BLaER1 treated with 17β-estradiol and CSF1 and Interleukin-3, amounts not matched to agents 10 nM and 100 nM (cell line): ENCODE data around the gene ITSN1.

Source experiments
- H3K27ac ChIP-seq, 11 experiments: shearing (Covaris generic); formaldehyde crosslinking; 2 replicates each; pipeline ENCODE4 v1.8.1; 2022
- H3K27me3 ChIP-seq, 11 experiments: shearing (Covaris generic); formaldehyde crosslinking; 2 replicates each; pipeline ENCODE4 v1.8.1; 2022
- H3K36me3 ChIP-seq, 11 experiments: shearing (Covaris generic); formaldehyde crosslinking; 2 replicates each; pipeline ENCODE4 v1.8.1; 2022
- H3K4me1 ChIP-seq, 10 experiments: shearing (Covaris generic); formaldehyde crosslinking; 2 replicates each; pipeline ENCODE4 v1.8.1; 2022
- H3K4me2 ChIP-seq, 11 experiments: shearing (Covaris generic); formaldehyde crosslinking; 2 replicates each; pipeline ENCODE4 v1.8.1; 2022
- H3K4me3 ChIP-seq, 10 experiments: shearing (Covaris generic); formaldehyde crosslinking; 2 replicates each; pipeline ENCODE4 v1.8.1; 2022
- H3K9ac ChIP-seq, 11 experiments: shearing (Covaris generic); formaldehyde crosslinking; 2 replicates each; pipeline ENCODE4 v1.8.1; 2022
- H3K9me3 ChIP-seq, 11 experiments: shearing (Covaris generic); formaldehyde crosslinking; replicated peaks in 1 of 11; 2 replicates each; pipeline ENCODE4 v1.8.1; 2022
- H4K20me1 ChIP-seq, 11 experiments: shearing (Covaris generic); formaldehyde crosslinking; 2 replicates each; pipeline ENCODE4 v1.8.1; 2022
- Cebpa-rat ChIP-seq, 11 experiments: shearing (Covaris generic); IDR thresholded peaks; 2 replicates each; pipeline ENCODE4 v1.8.1; 2022

ITSN1 gene

DNA sequence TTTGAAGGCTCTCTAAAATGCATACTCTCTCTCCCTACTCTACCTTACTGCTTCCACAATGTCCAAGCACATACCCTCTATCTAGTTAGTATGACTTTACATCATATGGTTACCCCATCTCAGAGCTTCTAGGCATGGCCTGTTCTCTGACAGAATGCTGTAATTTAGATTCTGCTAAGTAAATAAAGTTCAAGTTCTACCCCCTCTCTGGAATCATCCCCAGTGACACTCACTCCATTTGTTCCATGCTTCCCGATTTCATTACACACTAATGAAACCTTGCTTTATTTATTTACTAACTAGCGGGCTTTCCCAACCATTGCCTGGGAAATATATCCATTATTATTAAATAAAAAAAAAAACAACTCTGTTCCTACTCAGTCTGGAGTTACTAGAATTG is 8.0 kb upstream of the ITSN1 start:
- peaks cover 0 to 16% (median 4%) of the 10 kb centered on the region in 11 experiments; a peak in 4 of 22 replicates for H3K9me3 ChIP-seq
- H3K4me3 ChIP-seq, result no peak overlapping the region
- peaks cover 0 to 13% (median 0%) of the 10 kb centered on the region in 10 experiments; a peak in 2 of 20 replicates for H3K4me1 ChIP-seq
- no peak overlapping the region for H3K4me2 ChIP-seq
- H3K9ac ChIP-seq, result no peak overlapping the region
- no peak overlapping the region for H3K27ac ChIP-seq
- H4K20me1 ChIP-seq, result peaks cover 0 to 50% (median 7%) of the 10 kb centered on the region in 11 experiments; a peak in 9 of 22 replicates
- H3K27me3 ChIP-seq, result no peaks in the 10 kb centered on the region
- TF ChIP-seq Cebpa-rat (IDR thresholded peaks at IDR 0.05), result no peak
- H3K36me3 ChIP-seq, result peaks cover 49 to 78% (median 65%) of the 10 kb centered on the region in 11 experiments

DNA sequence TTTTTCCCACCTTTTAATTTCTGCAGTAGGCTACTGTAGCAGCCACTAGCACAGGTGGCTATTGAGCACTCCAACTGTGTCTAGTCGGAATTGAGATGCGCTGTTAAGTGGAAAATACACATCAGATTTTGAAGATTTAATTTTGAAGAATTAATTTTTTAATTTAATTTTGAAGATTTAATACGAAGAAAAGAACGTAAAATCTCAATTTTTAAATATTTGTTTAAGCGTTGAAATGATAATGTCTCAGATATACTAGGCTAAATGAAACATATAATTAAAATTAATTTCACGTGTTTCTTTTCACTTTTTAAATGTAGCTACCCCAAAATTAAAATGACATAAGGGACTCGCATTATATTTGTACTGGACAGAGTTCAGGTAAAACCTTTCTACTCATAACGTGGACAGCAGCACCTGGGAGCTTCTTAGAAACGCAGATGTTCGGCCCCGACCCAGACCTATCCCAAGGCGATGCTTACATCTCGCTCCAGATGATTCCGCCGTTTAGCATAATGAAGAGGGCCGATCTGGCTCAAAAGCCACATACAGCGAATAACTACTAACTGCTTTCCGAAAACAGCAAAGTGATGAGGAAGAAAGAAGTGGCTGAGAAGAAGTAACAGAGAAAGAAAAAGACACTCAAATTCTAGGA is 1.5 kb upstream of the ITSN1 start:
- Histone ChIP-seq H3K36me3 (peaks cover 10 to 27% (median 21%) of the 10 kb centered on the region in 11 experiments; a peak in 18 of 22 replicates), H3K9ac (peak overlapping the region; percentile 81 to 88 (median 85)), H3K9me3 (peaks cover 0 to 13% (median 4%) of the 10 kb centered on the region in 11 experiments; a peak in 4 of 22 replicates), H3K4me1 (peaks cover 12 to 45% (median 21%) of the 10 kb centered on the region in 10 experiments), H4K20me1 (peaks cover 23 to 54% (median 32%) of the 10 kb centered on the region in 11 experiments; a peak in 21 of 22 replicates), H3K27me3 (peaks cover 5 to 35% (median 33%) of the 10 kb centered on the region in 11 experiments; a peak in 20 of 22 replicates), H3K4me3 (peak overlapping the region; percentile 87 to 97 (median 95)), H3K4me2 (peak overlapping the region; percentile 79 to 99 (median 93)), H3K27ac (peak overlapping the region; percentile 66 to 88 (median 84))
- TF ChIP-seq Cebpa-rat (IDR thresholded peaks at IDR 0.05), result no peak

DNA sequence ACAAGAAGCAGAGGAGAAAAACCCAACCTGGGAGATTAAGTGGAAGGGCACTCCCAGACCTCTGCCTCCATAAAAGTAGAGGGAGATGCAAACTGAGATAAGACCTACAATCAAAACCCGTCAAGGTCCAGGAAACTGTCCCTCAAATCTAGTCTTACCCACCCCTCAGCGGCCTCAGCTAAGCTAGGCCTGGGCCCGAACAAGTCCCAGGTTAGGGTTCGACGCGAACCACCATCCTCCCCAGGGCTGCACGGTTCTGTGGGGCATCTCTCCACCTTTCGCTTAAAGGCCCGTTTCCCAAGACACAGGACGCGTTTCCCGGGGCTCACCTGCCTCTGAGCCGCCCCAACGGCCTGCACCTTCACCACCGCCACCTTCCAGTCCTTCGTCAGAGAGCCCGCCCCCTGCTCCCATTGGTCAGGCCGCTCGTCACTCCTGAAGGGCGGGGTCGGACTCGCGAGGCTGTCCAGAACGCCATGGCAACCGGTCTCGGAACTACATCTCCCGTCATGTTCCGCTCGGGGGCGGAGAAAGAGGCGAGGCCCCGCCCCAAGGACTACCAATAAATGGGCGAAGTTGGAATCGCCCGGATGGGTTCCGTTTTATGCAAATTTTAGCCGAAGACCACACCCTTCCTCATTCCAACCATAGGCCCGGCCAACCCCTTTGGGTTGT is 812 bp upstream of the ITSN1 start, which contains the start of gene CRYZL1:
Gene CRYZL1, minus strand, starts transcription at position 390 of the 675 bp plus-strand sequence. CDS start 10,190 bp downstream, outside the sequence.
- H3K4me3 ChIP-seq, result peak within 1 kb of the TSS; percentile 87 to 97 (median 95)
- peak within 1 kb of the TSS; percentile 66 to 88 (median 84) for H3K27ac ChIP-seq
- peaks cover 6 to 27% (median 16%) of the 10 kb centered on the region in 11 experiments; a peak in 17 of 22 replicates for H3K36me3 ChIP-seq
- peaks cover 12 to 52% (median 21%) of the 10 kb centered on the region in 10 experiments for H3K4me1 ChIP-seq
- H3K9me3 ChIP-seq, result peaks cover 0 to 9% (median 0%) of the 10 kb centered on the region in 11 experiments; a peak in 3 of 22 replicates
- peak within 1 kb of the TSS; percentile 86 to 99 (median 93) for H3K4me2 ChIP-seq
- peak within 1 kb of the TSS; percentile 81 to 90 (median 86) for H3K9ac ChIP-seq
- peaks cover 5 to 38% (median 33%) of the 10 kb centered on the region in 11 experiments; a peak in 20 of 22 replicates for H3K27me3 ChIP-seq
- no peak for TF ChIP-seq Cebpa-rat (IDR thresholded peaks at IDR 0.05)
- H4K20me1 ChIP-seq, result peaks cover 25 to 56% (median 34%) of the 10 kb centered on the region in 11 experiments; a peak in 21 of 22 replicates

DNA sequence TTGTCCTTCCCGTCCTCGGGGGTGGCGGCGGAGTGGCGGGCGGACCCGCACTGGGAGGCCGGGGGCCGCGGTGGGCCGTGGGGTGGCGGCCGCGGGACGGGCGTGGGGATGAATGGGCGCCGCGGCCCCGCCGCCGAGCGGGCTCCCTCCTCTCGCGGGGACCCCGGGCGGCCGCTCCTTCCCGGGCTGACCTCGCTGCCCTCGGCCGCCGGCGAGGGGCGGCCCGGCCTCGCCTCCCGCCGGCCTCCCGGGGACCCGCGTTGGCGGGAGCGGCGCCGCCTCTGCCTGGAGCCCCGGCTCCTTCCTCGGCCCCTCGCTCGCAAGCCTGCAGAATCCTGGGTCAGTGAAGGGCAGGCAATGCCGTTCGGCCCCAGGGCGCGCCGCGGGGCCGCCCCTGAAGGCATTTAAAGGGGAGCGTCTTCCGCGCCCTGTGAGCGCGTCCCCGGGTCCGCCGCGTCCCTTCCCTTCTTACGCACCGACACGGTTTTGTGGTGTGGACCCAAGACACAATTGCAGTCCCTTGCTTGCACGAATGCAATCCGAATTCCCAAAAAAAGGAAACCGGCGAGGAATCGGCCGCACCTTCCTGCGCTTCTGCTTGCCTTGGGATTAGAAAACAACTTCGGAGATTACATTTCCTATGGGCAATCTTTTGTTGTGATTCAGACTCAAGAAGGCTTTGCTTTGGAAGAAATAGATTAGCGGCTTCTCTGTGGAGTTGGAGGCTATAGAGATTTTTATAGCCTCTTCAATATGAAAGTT is 776 bp downstream of the ITSN1 start:
- Histone ChIP-seq H4K20me1 (peaks cover 26 to 64% (median 38%) of the 10 kb centered on the region in 11 experiments; a peak in 21 of 22 replicates), H3K9me3 (no peaks in the 10 kb centered on the region), H3K27me3 (peaks cover 5 to 38% (median 33%) of the 10 kb centered on the region in 11 experiments; a peak in 20 of 22 replicates), H3K4me1 (peaks cover 12 to 64% (median 21%) of the 10 kb centered on the region in 10 experiments), H3K4me2 (peak overlapping the region; percentile 83 to 98 (median 90)), H3K9ac (peak overlapping the region; percentile 81 to 90 (median 86)), H3K27ac (peak overlapping the region; percentile 52 to 88 (median 65)), H3K36me3 (peaks cover 0 to 15% (median 6%) of the 10 kb centered on the region in 11 experiments; a peak in 13 of 22 replicates), H3K4me3 (peak overlapping the region; percentile 87 to 97 (median 95))
- no peak for TF ChIP-seq Cebpa-rat (IDR thresholded peaks at IDR 0.05)

DNA sequence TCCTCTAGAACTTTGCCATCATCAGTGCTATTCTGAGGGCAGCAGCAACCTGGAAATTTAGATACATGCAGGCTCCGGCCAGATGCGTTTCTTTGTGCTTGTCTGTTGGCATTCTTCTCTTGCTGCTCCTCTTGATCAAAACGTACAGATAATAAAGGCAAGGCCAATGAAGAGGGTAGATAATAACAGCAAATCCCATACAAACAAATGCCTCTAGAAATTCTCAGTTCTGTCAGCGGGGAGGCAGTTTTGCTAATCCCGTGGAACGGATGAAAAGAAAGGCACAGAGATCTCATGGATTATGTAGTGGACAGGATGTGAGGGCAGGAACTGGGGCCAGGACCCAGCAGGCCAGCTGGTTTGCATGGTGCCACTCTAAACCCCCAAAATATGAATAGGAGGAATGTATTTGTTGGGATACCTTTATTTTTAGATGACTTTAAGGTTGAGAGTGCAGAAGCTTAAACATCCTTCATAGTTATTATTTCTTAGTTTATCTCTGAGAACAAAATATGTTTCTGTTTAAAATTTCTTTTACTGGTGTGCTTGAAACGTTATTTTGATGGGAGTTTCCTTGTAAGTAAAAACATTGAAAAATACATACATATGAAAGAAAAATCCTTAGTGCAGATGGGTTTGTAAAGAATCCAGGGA is 1.5 kb downstream of the ITSN1 start:
- H3K9ac ChIP-seq, result peak overlapping the region; percentile 81 to 90 (median 86); a peak in 21 of 22 replicates
- peaks cover 0 to 12% (median 0%) of the 10 kb centered on the region in 11 experiments; a peak in 6 of 22 replicates for H3K36me3 ChIP-seq
- peak overlapping the region; percentile 87 to 97 (median 95) for H3K4me3 ChIP-seq
- peak overlapping the region; percentile 83 to 98 (median 90) for H3K4me2 ChIP-seq
- peaks cover 26 to 65% (median 39%) of the 10 kb centered on the region in 11 experiments; a peak in 21 of 22 replicates for H4K20me1 ChIP-seq
- H3K27me3 ChIP-seq, result peaks cover 5 to 38% (median 33%) of the 10 kb centered on the region in 11 experiments; a peak in 20 of 22 replicates
- peak overlapping the region in 1 of 11 experiments; percentile 88; a peak in 3 of 22 replicates for H3K27ac ChIP-seq
- H3K9me3 ChIP-seq, result no peaks in the 10 kb centered on the region
- peaks cover 12 to 64% (median 21%) of the 10 kb centered on the region in 10 experiments for H3K4me1 ChIP-seq
- TF ChIP-seq Cebpa-rat (IDR thresholded peaks at IDR 0.05), result no peak

DNA sequence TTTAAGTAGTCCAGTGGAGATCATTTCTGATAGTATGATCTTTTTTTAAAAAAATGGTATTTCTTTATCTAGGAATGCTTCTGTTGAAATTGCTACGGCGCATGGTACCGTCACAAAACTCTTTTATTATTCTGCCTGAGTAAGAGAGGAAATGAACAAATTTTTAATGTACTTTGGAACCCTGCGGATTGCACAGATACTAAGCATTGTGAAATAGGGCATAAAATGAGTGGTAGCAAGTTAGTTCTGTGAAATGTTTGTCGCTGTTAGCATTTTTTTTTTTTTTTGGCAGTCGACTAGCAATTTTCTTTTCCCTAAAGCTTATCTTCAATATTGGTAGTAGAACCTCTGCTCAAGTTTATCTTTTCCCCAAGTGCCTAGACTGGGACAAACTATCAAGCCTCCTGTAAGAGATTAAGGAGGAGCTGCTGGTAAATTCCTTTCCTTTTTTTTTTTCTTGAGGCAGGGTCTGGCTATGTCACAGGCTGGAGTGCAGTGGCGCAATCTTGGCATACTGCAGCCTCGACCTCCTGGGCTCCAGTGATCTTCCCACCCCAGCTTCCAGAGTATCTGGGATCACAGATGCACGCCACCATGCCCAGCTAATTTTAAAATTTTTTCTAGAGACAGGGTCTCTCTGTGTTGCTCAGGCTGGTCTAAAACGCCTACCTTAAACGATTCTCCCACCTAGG is 2.2 kb downstream of the ITSN1 start:
- TF ChIP-seq Cebpa-rat (IDR thresholded peaks at IDR 0.05), result no peak
- Histone ChIP-seq H3K36me3 (peaks cover 0 to 12% (median 0%) of the 10 kb centered on the region in 11 experiments; a peak in 2 of 22 replicates), H3K27me3 (peaks cover 5 to 38% (median 33%) of the 10 kb centered on the region in 11 experiments; a peak in 20 of 22 replicates), H3K4me1 (peaks cover 12 to 65% (median 21%) of the 10 kb centered on the region in 10 experiments), H3K4me2 (peak overlapping the region in 7 of 11 experiments; percentile 9 to 98 (median 93); a peak in 10 of 22 replicates), H3K27ac (no peak overlapping the region), H4K20me1 (peaks cover 26 to 71% (median 39%) of the 10 kb centered on the region in 11 experiments; a peak in 21 of 22 replicates), H3K4me3 (peak overlapping the region in 3 of 10 experiments; percentile 87 to 97 (median 97); a peak in 6 of 20 replicates), H3K9ac (peak overlapping the region in 3 of 11 experiments; percentile 86 to 90 (median 87); a peak in 5 of 22 replicates), H3K9me3 (no peaks in the 10 kb centered on the region)

DNA sequence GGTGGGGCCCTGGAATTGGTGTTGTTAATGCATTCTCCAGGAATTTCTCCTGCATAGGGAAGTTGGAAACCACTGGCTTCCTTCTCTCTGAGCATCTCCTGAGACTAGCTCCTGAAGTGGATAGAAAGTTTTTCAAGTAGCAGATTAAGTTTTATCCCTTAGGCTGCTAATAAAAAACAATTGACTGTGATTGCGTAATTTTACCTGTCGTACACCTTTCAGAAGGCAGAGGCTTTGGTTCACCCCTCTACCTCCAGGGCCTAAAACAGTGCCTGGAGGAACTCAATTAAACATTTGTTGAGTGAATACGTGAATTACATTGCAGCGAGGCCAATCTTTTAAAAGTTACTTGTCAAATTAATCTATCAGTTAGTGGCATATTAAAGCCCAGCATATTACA is 3.4 kb downstream of the ITSN1 start:
- TF ChIP-seq Cebpa-rat (IDR thresholded peaks at IDR 0.05), result peak in 8 of 11 experiments; percentile 40 to 95 (median 79); a peak in 14 of 22 replicates
- H3K9me3 ChIP-seq, result no peaks in the 10 kb centered on the region
- peaks cover 0 to 12% (median 0%) of the 10 kb centered on the region in 11 experiments; a peak in 2 of 22 replicates for H3K36me3 ChIP-seq

More for the DNA sequence above, 3.4 kb downstream of the ITSN1 start:
- Histone ChIP-seq H3K27ac (no peak overlapping the region), H3K4me3 (peak overlapping the region in 2 of 10 experiments; percentile 97; a peak in 3 of 20 replicates), H3K9ac (no peak overlapping the region), H4K20me1 (peaks cover 26 to 83% (median 40%) of the 10 kb centered on the region in 11 experiments; a peak in 21 of 22 replicates), H3K4me2 (peak overlapping the region in 3 of 11 experiments; percentile 86 to 96 (median 90); a peak in 6 of 22 replicates), H3K27me3 (peaks cover 5 to 38% (median 33%) of the 10 kb centered on the region in 11 experiments; a peak in 20 of 22 replicates), H3K4me1 (peaks cover 6 to 67% (median 13%) of the 10 kb centered on the region in 10 experiments; a peak in 18 of 20 replicates)
